BJ (cell line): ENCODE results near the gene OSBP. TPM values are rescaled to one million over a fixed set of nuclear protein-coding genes. Genes with fewer than 3 reads are reported as not detected.

Source experiments
- CTCF ChIA-PET: fragments of 350-600 bp; formaldehyde crosslinking; extraction: SDS; loops from one replicate; lab custom pipeline; 2021; ENCODE audit warnings: antibody characterized with exemption, inconsistent platforms; lab: Yijun Ruan, JAX
- POLR2A ChIA-PET: fragments of 300-600 bp; sonication (Branson Sonifier 250); formaldehyde crosslinking; extraction: SDS; loops from one replicate; lab custom pipeline; 2021; ENCODE audit warnings: antibody characterized with exemption; lab: Charles Lee
- DNase-seq: peaks from one replicate; pipeline ENCODE4 v3.0.0-alpha.2; 2011; ENCODE audit warnings: low read depth
- H3K27me3 ChIP-seq: 2 replicates; pipeline ENCODE4 v1.6.0; 2011; ENCODE audit warnings: low read length; ENCODE audit not compliant: control insufficient read depth, insufficient read depth
- H3K36me3 ChIP-seq: 2 replicates; pipeline ENCODE4 v1.5.1; 2011; ENCODE audit warnings: low read length; ENCODE audit not compliant: control insufficient read depth, insufficient read depth
- H3K4me3 ChIP-seq: 2 replicates; pipeline ENCODE4 v1.5.1; 2011; ENCODE audit warnings: low read depth, mild to moderate bottlenecking, control low read depth, low read length
- polyA plus RNA-seq: library from polyadenylated mRNA; depleted of rRNA; stranded (reverse); fragments of >200 nt; gene quantifications from 2 replicates; pipeline ENCODE4 v1.2.3, GENCODE V29; 2011
- TF ChIP-seq, protein P1 (sequence below): IDR thresholded peaks from 2 replicates; pipeline ENCODE4 v1.5.1; 2011; ENCODE audit warnings: low read depth, mild to moderate bottlenecking, control low read depth, inconsistent platforms, low read length, moderate library complexity; ENCODE audit not compliant: insufficient read depth

Gene OSBP
- polyA plus RNA-seq, 1 experiment = 10.0 TPM

GRCh38 chr11:59574932-59575502 lies 40.6 kb downstream of the OSBP start:
- Histone ChIP-seq H3K27me3 (no peaks in the 10 kb centered on the region), H3K4me3 (no peak overlapping the region), H3K36me3 (peaks cover 16% of the 10 kb centered on the region)
- TF ChIP-seq, protein P1, sequence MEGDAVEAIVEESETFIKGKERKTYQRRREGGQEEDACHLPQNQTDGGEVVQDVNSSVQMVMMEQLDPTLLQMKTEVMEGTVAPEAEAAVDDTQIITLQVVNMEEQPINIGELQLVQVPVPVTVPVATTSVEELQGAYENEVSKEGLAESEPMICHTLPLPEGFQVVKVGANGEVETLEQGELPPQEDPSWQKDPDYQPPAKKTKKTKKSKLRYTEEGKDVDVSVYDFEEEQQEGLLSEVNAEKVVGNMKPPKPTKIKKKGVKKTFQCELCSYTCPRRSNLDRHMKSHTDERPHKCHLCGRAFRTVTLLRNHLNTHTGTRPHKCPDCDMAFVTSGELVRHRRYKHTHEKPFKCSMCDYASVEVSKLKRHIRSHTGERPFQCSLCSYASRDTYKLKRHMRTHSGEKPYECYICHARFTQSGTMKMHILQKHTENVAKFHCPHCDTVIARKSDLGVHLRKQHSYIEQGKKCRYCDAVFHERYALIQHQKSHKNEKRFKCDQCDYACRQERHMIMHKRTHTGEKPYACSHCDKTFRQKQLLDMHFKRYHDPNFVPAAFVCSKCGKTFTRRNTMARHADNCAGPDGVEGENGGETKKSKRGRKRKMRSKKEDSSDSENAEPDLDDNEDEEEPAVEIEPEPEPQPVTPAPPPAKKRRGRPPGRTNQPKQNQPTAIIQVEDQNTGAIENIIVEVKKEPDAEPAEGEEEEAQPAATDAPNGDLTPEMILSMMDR = no peak
- ChIA-PET CTCF (no interaction called here), POLR2A (no interaction called here)
- no peak for DNase-seq

DNA sequence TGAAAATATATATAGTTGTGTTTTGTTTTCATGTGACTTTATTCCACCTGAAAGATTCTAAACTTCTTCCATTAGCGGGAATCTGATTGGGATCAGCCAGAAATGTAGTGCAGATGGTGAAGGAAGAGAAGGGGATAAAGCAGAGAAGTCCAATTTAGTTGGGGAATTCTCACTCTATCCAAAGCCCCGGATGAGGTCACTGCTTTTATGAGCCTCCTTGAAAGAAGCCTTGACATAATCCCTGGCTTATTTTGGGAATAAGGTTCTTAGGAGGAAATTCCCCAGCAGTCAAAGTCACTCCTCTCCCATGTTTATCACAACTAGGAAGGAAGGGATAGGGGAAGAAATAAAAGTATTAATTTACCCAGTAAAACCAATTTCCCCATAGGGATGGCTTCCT lies 41.1 kb downstream of the OSBP start:
- TF ChIP-seq, protein P1 = no peak
- H3K4me3 ChIP-seq = no peak overlapping the region
- H3K27me3 ChIP-seq = no peaks in the 10 kb centered on the region
- ChIA-PET CTCF (no interaction called here), POLR2A (no interaction called here)
- peaks cover 16% of the 10 kb centered on the region for H3K36me3 ChIP-seq
- DNase-seq = peak; percentile 57

GRCh38 chr11:59573216-59573615 lies 42.4 kb downstream of the OSBP start:
- no peaks in the 10 kb centered on the region for H3K27me3 ChIP-seq
- ChIA-PET CTCF (no interaction called here), POLR2A (interaction anchor here (0.6 kb wide), 1 partner anchor 16 kb away, joined by 3 read pairs; no protein-coding TSS in a partner anchor)
- TF ChIP-seq, protein P1 = no peak
- DNase-seq = peak; percentile 77
- peaks cover 14% of the 10 kb centered on the region for H3K36me3 ChIP-seq
- H3K4me3 ChIP-seq = no peak overlapping the region

GRCh38 chr11:59572091-59572490 lies 43.5 kb downstream of the OSBP start:
- Histone ChIP-seq H3K4me3 (no peak overlapping the region), H3K27me3 (no peaks in the 10 kb centered on the region), H3K36me3 (peaks cover 11% of the 10 kb centered on the region)
- TF ChIP-seq, protein P1 = no peak
- no peak for DNase-seq
- ChIA-PET CTCF (no interaction called here), POLR2A (no interaction called here)

DNA sequence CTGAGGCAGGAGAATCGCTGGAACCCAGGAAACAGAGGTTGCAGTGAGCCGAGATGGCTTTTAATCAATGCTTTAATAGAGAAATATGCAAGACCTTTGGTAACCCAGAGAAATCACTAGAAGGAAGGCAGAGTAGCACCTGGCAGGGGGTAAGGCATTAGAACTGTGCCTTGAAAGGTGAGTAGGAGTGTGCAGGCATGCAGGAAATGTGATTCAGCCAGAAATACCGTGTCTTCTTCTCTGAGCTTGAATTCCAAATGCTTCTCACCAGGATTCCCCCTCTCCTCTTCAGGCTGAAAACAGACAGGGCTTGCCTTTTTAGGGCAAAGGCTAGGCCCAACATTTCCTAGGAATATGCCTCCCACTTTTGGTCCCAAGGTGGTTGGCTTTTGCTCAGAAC lies 53.3 kb downstream of the OSBP start:
- POLR2A ChIA-PET = no interaction called here
- no peak for DNase-seq
- H3K4me3 ChIP-seq = no peak overlapping the region
- H3K36me3 ChIP-seq = no peaks in the 10 kb centered on the region
- TF ChIP-seq, protein P1 = no peak
- no peaks in the 10 kb centered on the region for H3K27me3 ChIP-seq
- CTCF ChIA-PET = no interaction called here
